H9 (cell line): ENCODE measurements around the gene HERC6. TPM values are rescaled to one million over a fixed set of nuclear protein-coding genes. Genes with fewer than 3 reads are reported as not detected.

Source experiments
- DNase-seq: peaks from one replicate; pipeline ENCODE4 v3.0.0-alpha.2; 2017
- H2AFZ ChIP-seq: one replicate; pipeline ENCODE4 v1.6.1; 2013; ENCODE audit warnings: mild to moderate bottlenecking, low read length, control low read depth, moderate library complexity
- H2AK5ac ChIP-seq: 2 replicates; pipeline ENCODE4 v1.6.1; 2013; ENCODE audit warnings: low read length, control low read depth, mixed read lengths; ENCODE audit not compliant: insufficient read length
- H2BK120ac ChIP-seq: one replicate; pipeline ENCODE4 v1.6.1; 2013; ENCODE audit warnings: low read depth, mild to moderate bottlenecking, low read length, control low read depth, inconsistent platforms; ENCODE audit not compliant: poor library complexity, severe bottlenecking
- H2BK12ac ChIP-seq: 2 replicates; pipeline ENCODE4 v1.6.1; 2013; ENCODE audit warnings: low read length, control low read depth, mixed read lengths, low read depth; ENCODE audit not compliant: insufficient read length
- H2BK15ac ChIP-seq: 2 replicates; pipeline ENCODE4 v1.6.1; 2013; ENCODE audit warnings: low read depth, low read length, control low read depth
- H2BK20ac ChIP-seq: one replicate; pipeline ENCODE4 v1.6.1; 2013; ENCODE audit warnings: low read depth, mild to moderate bottlenecking, low read length, control low read depth, inconsistent platforms; ENCODE audit not compliant: poor library complexity, severe bottlenecking
- H2BK5ac ChIP-seq: 2 replicates; pipeline ENCODE4 v1.6.1; 2013; ENCODE audit warnings: low read length, control low read depth, mixed read lengths; ENCODE audit not compliant: insufficient read length
- H3K14ac ChIP-seq: 2 replicates; pipeline ENCODE4 v1.6.1; 2013; ENCODE audit warnings: low read length, control low read depth; ENCODE audit not compliant: insufficient read depth
- H3K18ac ChIP-seq: 2 replicates; pipeline ENCODE4 v1.6.1; 2013; ENCODE audit warnings: low read depth, mild to moderate bottlenecking, mixed read lengths, low read length, control low read depth; ENCODE audit not compliant: insufficient read length
- H3K23ac ChIP-seq: 2 replicates; pipeline ENCODE4 v1.6.1; 2013; ENCODE audit warnings: low read length, control low read depth, mixed read lengths, low read depth; ENCODE audit not compliant: insufficient read length
- H3K23me2 ChIP-seq: 2 replicates; pipeline ENCODE4 v1.6.1; 2013; ENCODE audit warnings: low read depth, mild to moderate bottlenecking, mixed read lengths, low read length, control low read depth; ENCODE audit not compliant: insufficient read length, poor library complexity, severe bottlenecking
- H3K27ac ChIP-seq: 2 replicates; pipeline ENCODE4 v1.5.1; 2013; ENCODE audit warnings: low read length, control low read depth, mixed read lengths, low read depth; ENCODE audit not compliant: insufficient read length
- H3K27me3 ChIP-seq: 2 replicates; pipeline ENCODE4 v1.6.1; 2013; ENCODE audit warnings: low read length, control low read depth, inconsistent platforms; ENCODE audit not compliant: insufficient read depth
- H3K4ac ChIP-seq: 2 replicates; pipeline ENCODE4 v1.6.1; 2013; ENCODE audit warnings: low read depth, mild to moderate bottlenecking, control low read depth, inconsistent platforms, low read length, moderate library complexity
- H3K4me1 ChIP-seq: 2 replicates; pipeline ENCODE4 v1.6.1; 2013; ENCODE audit warnings: low read length, control low read depth, inconsistent platforms; ENCODE audit not compliant: insufficient read depth
- H3K4me2 ChIP-seq: 2 replicates; pipeline ENCODE4 v1.6.1; 2013; ENCODE audit warnings: low read length, control low read depth, mixed read lengths; ENCODE audit not compliant: insufficient read length, insufficient read depth
- H3K56ac ChIP-seq: 2 replicates; pipeline ENCODE4 v1.6.1; 2013; ENCODE audit warnings: low read depth, mild to moderate bottlenecking, mixed read lengths, low read length, control low read depth; ENCODE audit not compliant: insufficient read length
- H3K79me1 ChIP-seq: 2 replicates; pipeline ENCODE4 v1.6.1; 2013; ENCODE audit warnings: low read depth, mild to moderate bottlenecking, moderate library complexity, low read length, control low read depth, inconsistent platforms; ENCODE audit not compliant: insufficient read depth, poor library complexity, severe bottlenecking
- H3K79me2 ChIP-seq: 2 replicates; pipeline ENCODE4 v1.6.1; 2013; ENCODE audit warnings: low read length, control low read depth, inconsistent platforms; ENCODE audit not compliant: insufficient read depth
- H3K9ac ChIP-seq: 2 replicates; pipeline ENCODE4 v1.6.1; 2013; ENCODE audit warnings: low read length, control low read depth, mixed read lengths; ENCODE audit not compliant: insufficient read length; ENCODE audit errors: extremely low read depth
- H3K9me3 ChIP-seq: one replicate; pipeline ENCODE4 v1.6.1; 2013; ENCODE audit warnings: low read depth, low read length, inconsistent platforms; ENCODE audit not compliant: control insufficient read depth
- H3T11ph ChIP-seq: one replicate; pipeline ENCODE4 v1.6.1; 2013; ENCODE audit warnings: mild to moderate bottlenecking, low read length, control low read depth, inconsistent platforms
- H4K20me1 ChIP-seq: one replicate; pipeline ENCODE4 v1.6.1; 2013; ENCODE audit not compliant: control insufficient read depth, insufficient read length, insufficient read depth
- H4K5ac ChIP-seq: 2 replicates; pipeline ENCODE4 v1.6.1; 2013; ENCODE audit warnings: low read depth, mild to moderate bottlenecking, mixed read lengths, low read length, control low read depth; ENCODE audit not compliant: insufficient read length
- H4K8ac ChIP-seq: replicated peaks from 2 replicates; pipeline ENCODE4 v1.6.1; 2013; ENCODE audit warnings: low read length, control low read depth, mixed read lengths, low read depth; ENCODE audit not compliant: insufficient read length
- H4K91ac ChIP-seq: 2 replicates; pipeline ENCODE4 v1.6.1; 2013; ENCODE audit warnings: low read depth, mild to moderate bottlenecking, moderate library complexity, mixed read lengths, low read length, control low read depth; ENCODE audit not compliant: insufficient read length
- H3K27ac Mint-ChIP-seq, 3 experiments: 2 replicates in 2 of 3; 3 replicates in 1 of 3; pipeline ENCODE4 v1.8.0; 2020 to 2021; ENCODE audit warnings: mixed read lengths in 3 of 3, mild to moderate bottlenecking in 1 of 3, moderate library complexity in 1 of 3
- H3K27me3 Mint-ChIP-seq: 2 replicates; pipeline ENCODE4 v1.8.0; 2021; ENCODE audit warnings: low read depth, mild to moderate bottlenecking, moderate library complexity, mixed read lengths
- H3K36me3 Mint-ChIP-seq, 3 experiments: 2 replicates in 2 of 3; 3 replicates in 1 of 3; pipeline ENCODE4 v1.8.0; 2020 to 2021; ENCODE audit warnings: low read depth in 3 of 3, mixed read lengths in 3 of 3; ENCODE audit not compliant: insufficient read depth in 1 of 3
- H3K4me1 Mint-ChIP-seq, 2 experiments: 2 replicates each; pipeline ENCODE4 v1.8.0; 2020; ENCODE audit warnings: mixed read lengths in 2 of 2
- H3K4me3 Mint-ChIP-seq, 2 experiments: 2 replicates in 1 of 2; 3 replicates in 1 of 2; pipeline ENCODE4 v1.8.0; 2020 to 2021; ENCODE audit warnings: mild to moderate bottlenecking in 2 of 2, mixed read lengths in 2 of 2, moderate library complexity in 1 of 2
- H3K9me3 Mint-ChIP-seq, 2 experiments: 2 replicates in 1 of 2; 3 replicates in 1 of 2; pipeline ENCODE4 v1.8.0; 2020; ENCODE audit warnings: mild to moderate bottlenecking in 2 of 2, mixed read lengths in 2 of 2, moderate library complexity in 1 of 2
- WGBS: extraction: QIAGEN DNeasy Blood & Tissue Kit; methylation state at CpG from one replicate; pipeline ENCODE4 v1.1.7; 2013; ENCODE audit warnings: missing lambda C conversion rate, low lambda C conversion rate, mixed read lengths; ENCODE audit not compliant: insufficient read length; ENCODE audit errors: extremely low coverage; 5-methylcytosine and 5-hydroxymethylcytosine counted together
- total RNA-seq: library from RNA; stranded (reverse); gene quantifications from 2 replicates; pipeline ENCODE4 v1.2.1, GENCODE V29; 2021
- TF ChIP-seq, protein P1 (sequence below): fragments of 200-600 bp; sonication (generic); conservative IDR thresholded peaks from 3 replicates; pipeline ENCODE4 v1.8.0; 2021; ENCODE audit warnings: antibody characterized with exemption, mild to moderate bottlenecking

HERC6 gene
- total RNA-seq, 1 experiment from 2014 or later, result 8.2 TPM

DNA sequence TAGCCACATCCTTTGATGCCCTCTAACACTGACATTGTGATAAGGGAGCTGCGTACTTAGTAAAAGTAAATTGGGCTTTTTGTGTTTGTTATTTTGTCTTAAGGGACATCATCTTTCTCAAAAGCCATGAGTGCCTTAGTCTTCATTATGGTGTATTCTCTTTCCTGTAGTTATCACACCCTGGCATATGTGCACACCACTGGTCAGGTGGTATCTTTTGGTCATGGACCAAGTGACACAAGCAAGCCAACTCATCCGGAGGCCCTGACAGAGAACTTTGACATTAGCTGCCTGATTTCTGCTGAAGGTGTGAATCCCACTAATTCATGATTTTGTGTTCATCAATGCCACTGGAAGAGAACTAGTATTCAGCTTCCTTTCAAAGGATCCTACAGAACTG, 18.0 kb downstream of the HERC6 start:
- no peak overlapping the region for H3K4ac ChIP-seq
- H4K5ac ChIP-seq, result no peak overlapping the region
- no peak overlapping the region for H3K4me3 Mint-ChIP-seq
- no peaks in the 10 kb centered on the region for H4K20me1 ChIP-seq
- peaks cover 0 to 13% (median 8%) of the 10 kb centered on the region in 3 experiments; a peak in 5 of 7 replicates for H3K36me3 Mint-ChIP-seq
- no peak overlapping the region for H3K56ac ChIP-seq
- H3K4me1 Mint-ChIP-seq, result peaks cover 0 to 5% of the 10 kb centered on the region in 2 experiments; a peak in 2 of 4 replicates
- no peaks in the 10 kb centered on the region for H3K4me1 ChIP-seq
- H3K27ac Mint-ChIP-seq, result peak overlapping the region in 1 of 3 experiments; percentile 65; a peak in 1 of 7 replicates
- no peaks in the 10 kb centered on the region for H3K27me3 Mint-ChIP-seq
- H2BK15ac ChIP-seq, result no peak overlapping the region
- no peak for DNase-seq
- WGBS, result no CpG with 5 or more reads among the region's 2 CpGs
- H3K23ac ChIP-seq, result no peak overlapping the region
- no peak overlapping the region for H3K9ac ChIP-seq
- H3K18ac ChIP-seq, result no peak overlapping the region
- no peak overlapping the region for H2AFZ ChIP-seq
- H3K23me2 ChIP-seq, result no peaks in the 10 kb centered on the region
- H3K9me3 ChIP-seq, result no peaks in the 10 kb centered on the region
- H3K79me1 ChIP-seq, result no peaks in the 10 kb centered on the region
- H3K4me2 ChIP-seq, result no peak overlapping the region
- no peak overlapping the region for H4K91ac ChIP-seq
- H3K79me2 ChIP-seq, result no peaks in the 10 kb centered on the region
- no peak overlapping the region for H3K27ac ChIP-seq
- H3K9me3 Mint-ChIP-seq, result 0 out of 5 replicates have a peak, but pooled peaks cover 0 to 6% of the 10 kb centered on the region in 2 experiments
- no peak overlapping the region for H2BK20ac ChIP-seq
- H2BK12ac ChIP-seq, result no peak overlapping the region
- H2BK120ac ChIP-seq, result no peak overlapping the region
- TF ChIP-seq, protein P1, sequence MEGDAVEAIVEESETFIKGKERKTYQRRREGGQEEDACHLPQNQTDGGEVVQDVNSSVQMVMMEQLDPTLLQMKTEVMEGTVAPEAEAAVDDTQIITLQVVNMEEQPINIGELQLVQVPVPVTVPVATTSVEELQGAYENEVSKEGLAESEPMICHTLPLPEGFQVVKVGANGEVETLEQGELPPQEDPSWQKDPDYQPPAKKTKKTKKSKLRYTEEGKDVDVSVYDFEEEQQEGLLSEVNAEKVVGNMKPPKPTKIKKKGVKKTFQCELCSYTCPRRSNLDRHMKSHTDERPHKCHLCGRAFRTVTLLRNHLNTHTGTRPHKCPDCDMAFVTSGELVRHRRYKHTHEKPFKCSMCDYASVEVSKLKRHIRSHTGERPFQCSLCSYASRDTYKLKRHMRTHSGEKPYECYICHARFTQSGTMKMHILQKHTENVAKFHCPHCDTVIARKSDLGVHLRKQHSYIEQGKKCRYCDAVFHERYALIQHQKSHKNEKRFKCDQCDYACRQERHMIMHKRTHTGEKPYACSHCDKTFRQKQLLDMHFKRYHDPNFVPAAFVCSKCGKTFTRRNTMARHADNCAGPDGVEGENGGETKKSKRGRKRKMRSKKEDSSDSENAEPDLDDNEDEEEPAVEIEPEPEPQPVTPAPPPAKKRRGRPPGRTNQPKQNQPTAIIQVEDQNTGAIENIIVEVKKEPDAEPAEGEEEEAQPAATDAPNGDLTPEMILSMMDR, result no peak
- H2AK5ac ChIP-seq, result no peak overlapping the region
- no peak overlapping the region for H3T11ph ChIP-seq
- H3K27me3 ChIP-seq, result no peaks in the 10 kb centered on the region
- no peak overlapping the region for H3K14ac ChIP-seq
- no peak overlapping the region for H4K8ac ChIP-seq
- no peak overlapping the region for H2BK5ac ChIP-seq
